Measurements from ENCODE around the gene ERP44. TPM values are rescaled to one million over a fixed set of nuclear protein-coding genes. Genes with fewer than 3 reads are reported as not detected.

Gene ERP44
- total RNA-seq, 6 experiments from 2014 or later: 16.8 to 21.4 (median 18.5) TPM

DNA sequence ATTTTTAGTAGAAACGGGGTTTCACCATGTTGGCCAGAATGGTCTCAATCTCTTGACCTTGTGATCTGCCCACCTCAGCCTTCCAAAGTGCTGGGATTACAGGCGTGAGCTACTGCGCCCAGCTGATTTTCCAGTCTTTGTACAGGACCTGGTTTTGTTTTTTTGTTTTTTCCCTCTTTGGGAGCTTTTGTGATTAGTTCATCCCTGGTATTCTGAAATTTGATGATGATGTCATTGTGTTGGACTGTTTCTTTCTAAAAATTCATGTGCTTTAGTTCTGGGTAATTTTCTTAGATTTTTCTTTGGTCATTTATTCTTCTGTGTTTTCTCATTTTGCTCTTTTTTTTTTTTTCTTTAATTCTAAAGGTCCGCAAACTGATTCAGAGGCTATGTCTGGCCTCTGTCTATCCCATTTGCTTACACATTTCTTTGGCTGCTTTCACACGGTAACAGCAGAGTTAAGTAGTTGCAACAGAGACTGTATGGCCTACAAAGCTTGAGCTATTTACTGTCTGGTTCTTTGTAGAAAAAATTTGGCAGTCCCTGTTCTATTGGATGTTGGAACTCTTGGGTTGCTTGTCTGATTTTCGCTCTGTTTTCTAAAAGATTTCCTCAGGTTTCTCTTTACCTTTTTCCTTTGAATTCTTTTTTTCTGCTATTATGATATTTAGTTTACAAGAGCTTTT is 167.5 kb downstream of the ERP44 start:
- intact Hi-C loops (cut with DNase I): no loop called here
- H3K27me3 ChIP-seq: no peaks in the 10 kb centered on the region
- H3K4me3 ChIP-seq: peak overlapping the region in 1 of 3 donors; percentile 4
- peak overlapping the region; percentile 14 to 61 (median 48) for H3K27ac ChIP-seq
- H3K9me3 ChIP-seq: no peaks in the 10 kb centered on the region
- no peaks in the 10 kb centered on the region for H3K36me3 ChIP-seq
- ATAC-seq: peak; percentile 83 to 91 (median 89)
- no peak for DNase-seq
- TF ChIP-seq POLR2A (IDR thresholded peaks at IDR 0.05): no peak
- TF ChIP-seq, protein P1, sequence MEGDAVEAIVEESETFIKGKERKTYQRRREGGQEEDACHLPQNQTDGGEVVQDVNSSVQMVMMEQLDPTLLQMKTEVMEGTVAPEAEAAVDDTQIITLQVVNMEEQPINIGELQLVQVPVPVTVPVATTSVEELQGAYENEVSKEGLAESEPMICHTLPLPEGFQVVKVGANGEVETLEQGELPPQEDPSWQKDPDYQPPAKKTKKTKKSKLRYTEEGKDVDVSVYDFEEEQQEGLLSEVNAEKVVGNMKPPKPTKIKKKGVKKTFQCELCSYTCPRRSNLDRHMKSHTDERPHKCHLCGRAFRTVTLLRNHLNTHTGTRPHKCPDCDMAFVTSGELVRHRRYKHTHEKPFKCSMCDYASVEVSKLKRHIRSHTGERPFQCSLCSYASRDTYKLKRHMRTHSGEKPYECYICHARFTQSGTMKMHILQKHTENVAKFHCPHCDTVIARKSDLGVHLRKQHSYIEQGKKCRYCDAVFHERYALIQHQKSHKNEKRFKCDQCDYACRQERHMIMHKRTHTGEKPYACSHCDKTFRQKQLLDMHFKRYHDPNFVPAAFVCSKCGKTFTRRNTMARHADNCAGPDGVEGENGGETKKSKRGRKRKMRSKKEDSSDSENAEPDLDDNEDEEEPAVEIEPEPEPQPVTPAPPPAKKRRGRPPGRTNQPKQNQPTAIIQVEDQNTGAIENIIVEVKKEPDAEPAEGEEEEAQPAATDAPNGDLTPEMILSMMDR (IDR thresholded peaks at IDR 0.05): no peak
- 55% methylated on average over 6 of the region's 6 CpGs for WGBS (ENCODE audit: insufficient coverage, low coverage, low lambda C conversion rate, missing lambda C conversion rate)
- H3K4me1 ChIP-seq: peaks cover 0 to 35% (median 11%) of the 10 kb centered on the region in 4 donors

DNA sequence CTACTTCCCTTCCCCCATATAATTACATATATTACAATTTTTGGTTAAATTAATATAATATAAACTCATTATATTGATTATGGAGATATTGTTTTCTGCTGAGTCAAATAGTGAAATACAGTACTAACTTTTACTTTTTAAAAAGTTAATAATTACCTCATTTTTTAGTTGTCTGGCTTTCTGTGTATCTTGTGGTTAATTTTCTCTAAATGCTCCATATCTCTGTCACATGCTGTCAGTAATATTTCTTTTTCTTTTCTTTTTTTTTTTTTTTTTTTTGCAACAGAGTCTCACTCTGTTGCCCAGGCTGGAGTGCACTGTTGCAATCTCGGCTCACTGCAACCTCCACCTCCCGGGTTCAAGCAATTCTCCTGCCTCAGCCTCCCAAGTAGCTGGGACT is 169.1 kb downstream of the ERP44 start:
- Histone ChIP-seq H3K4me3 (no peak overlapping the region), H3K27me3 (no peaks in the 10 kb centered on the region), H3K27ac (peak overlapping the region in 2 of 3 donors; percentile 48 to 61), H3K9me3 (no peaks in the 10 kb centered on the region), H3K36me3 (no peaks in the 10 kb centered on the region), H3K4me1 (peaks cover 0 to 35% (median 11%) of the 10 kb centered on the region in 4 donors)
- intact Hi-C loops (cut with DNase I): no loop called here
- TF ChIP-seq, protein P1 (IDR thresholded peaks at IDR 0.05): no peak
- no peak for TF ChIP-seq POLR2A (IDR thresholded peaks at IDR 0.05)
- ATAC-seq: peak; percentile 50 to 74 (median 62)
- no peak for DNase-seq
- WGBS (ENCODE audit: insufficient coverage, low coverage, low lambda C conversion rate, missing lambda C conversion rate): 43% methylated on average over 2 of the region's 2 CpGs

Small RNA genes lying within 50 kb of the gene (small RNA-seq; reads per million reads assigned to genes)
- gene RN7SL75P: 0 reads per million in 2 experiments

Other genes with a start within 250 kb of the ERP44 start
- gene STX17, start 192.3 kb downstream of the ERP44 start, total RNA-seq: 10 to 100 TPM; 19.9 to 28.2 (median 23.2) TPM
- gene INVS, start 243 bp upstream of the ERP44 start, total RNA-seq: 10 to 100 TPM; 10.6 to 23.2 (median 16.8) TPM

Measured in right lobe of liver (tissue), 6 donors.